NCI-H748 (cell line): ENCODE results near the gene CXorf51A.
"Not testable (repeated sequence)": the region's sequence is repeated elsewhere in the genome, so short reads cannot be mapped to it uniquely, and the experiment has no call there.

Experiments
- DNase-seq: peaks from one replicate; lab custom pipeline; 2025; ENCODE audit not compliant: unreplicated experiment; lab: John Stamatoyannopoulos, UW

The CXorf51A gene

DNA sequence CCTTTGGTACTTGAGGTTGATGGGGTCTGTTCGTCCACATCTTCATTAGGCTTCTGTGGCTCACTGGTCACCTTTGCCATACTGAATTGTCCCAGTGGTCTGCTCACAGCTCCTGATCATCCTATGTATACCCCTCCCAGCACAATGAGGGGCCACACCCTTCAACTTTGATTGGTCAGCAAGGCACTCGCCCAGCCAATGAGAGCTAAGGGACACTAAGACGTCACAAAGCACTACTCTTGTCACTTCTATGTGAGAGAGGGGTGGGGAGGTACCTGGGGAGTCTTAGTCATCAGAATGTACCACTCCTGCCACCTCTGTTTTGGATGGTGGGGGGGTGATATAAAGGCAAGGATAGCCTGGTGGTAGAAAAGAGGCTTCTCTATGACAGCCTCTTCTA is at the start of gene CXorf51A:
CXorf51A (minus strand) TSS at position 101 of the 400 bp plus-strand sequence; CDS start at position 80, 21 bp downstream.
- not testable (repeated sequence) for DNase-seq

DNA sequence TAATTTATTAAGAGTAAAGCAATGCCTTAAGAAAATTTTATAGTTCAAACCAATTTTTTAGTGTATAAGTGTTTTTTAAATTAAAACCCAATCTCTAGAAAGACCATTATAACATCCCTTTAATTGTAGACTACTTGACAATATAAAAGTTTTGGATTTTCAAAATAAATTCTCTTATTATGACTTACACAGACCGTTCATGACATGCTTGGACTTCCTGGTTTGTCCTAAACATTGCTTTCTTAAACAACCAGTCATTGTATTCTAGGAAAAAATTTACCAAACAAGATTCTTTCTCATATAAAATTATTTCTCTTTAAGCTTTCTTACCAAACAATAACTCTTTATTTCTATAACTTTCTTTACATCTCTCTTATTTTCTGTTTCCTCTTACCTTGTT is 49.0 kb upstream of the CXorf51A start:
- no peak for DNase-seq

DNA sequence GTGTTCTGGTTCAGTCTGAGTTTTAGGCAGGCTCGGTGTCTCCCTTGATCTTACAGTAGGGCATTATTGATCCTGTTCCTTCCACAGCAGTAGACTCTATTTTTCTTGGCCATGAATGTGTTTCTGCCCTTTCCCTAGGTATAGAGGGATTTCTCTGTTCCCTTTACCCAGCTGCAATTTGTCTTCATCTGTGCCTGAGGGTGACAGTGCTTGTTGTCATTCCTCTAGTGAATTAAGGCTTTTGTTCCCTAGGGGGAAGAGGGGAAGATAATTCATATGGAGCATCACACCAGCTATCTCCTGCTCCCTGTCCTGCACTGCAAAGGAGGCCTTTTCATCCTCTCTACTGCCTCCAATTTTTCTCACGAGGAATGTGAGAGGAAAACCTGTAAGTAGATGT is 39.7 kb upstream of the CXorf51A start:
- DNase-seq = no peak

DNA sequence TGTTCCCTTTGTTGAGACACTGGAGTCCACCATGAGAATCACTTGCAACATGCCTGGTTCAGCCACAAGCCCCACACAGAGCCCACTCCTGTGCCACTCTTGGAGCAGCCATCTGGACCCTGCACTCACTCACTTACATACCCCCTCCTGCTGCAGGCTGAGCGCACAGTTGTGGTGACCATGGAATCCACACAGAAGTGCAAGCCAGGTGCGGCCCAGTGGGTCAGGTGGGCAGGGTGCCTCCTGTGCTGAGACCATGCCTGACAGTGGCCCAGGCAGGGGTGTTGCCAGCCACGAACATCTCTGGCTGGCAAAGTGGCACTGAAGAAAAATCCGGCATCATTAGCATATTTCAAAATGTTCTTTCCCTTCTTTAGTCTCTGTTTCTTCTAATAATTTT is 17.4 kb upstream of the CXorf51A start:
- DNase-seq = no peak

DNA sequence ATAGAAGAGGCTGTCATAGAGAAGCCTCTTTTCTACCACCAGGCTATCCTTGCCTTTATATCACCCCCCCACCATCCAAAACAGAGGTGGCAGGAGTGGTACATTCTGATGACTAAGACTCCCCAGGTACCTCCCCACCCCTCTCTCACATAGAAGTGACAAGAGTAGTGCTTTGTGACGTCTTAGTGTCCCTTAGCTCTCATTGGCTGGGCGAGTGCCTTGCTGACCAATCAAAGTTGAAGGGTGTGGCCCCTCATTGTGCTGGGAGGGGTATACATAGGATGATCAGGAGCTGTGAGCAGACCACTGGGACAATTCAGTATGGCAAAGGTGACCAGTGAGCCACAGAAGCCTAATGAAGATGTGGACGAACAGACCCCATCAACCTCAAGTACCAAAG is 5.1 kb downstream of the CXorf51A start, which contains the start of gene CXorf51B:
CXorf51B (plus strand) TSS at position 301 of the 400 bp plus-strand sequence; CDS start at position 322, 21 bp downstream.
- not testable (repeated sequence) for DNase-seq
